ENCODE measurements around the gene RAB28.

The RAB28 gene

GRCh38 chr4:13452927-13453579 is 31.1 kb downstream of the RAB28 start (continued):
- TF ChIP-seq GLIS3 (CRISPR knock-in tag; IDR thresholded peaks at IDR 0.05) (no peak), ZFP3 (CRISPR knock-in tag; IDR thresholded peaks at IDR 0.05) (no peak), TCF4 (CRISPR knock-in tag; IDR thresholded peaks at IDR 0.05; ENCODE audit: borderline replicate concordance) (no peak), SNAI2 (CRISPR knock-in tag; IDR thresholded peaks at IDR 0.05) (no peak)

GRCh38 chr4:13449590-13449989 is 34.5 kb downstream of the RAB28 start:
- TF ChIP-seq ESRRG (CRISPR knock-in tag; IDR thresholded peaks at IDR 0.05) (no peak), SNAI2 (CRISPR knock-in tag; IDR thresholded peaks at IDR 0.05) (no peak), TCF4 (CRISPR knock-in tag; IDR thresholded peaks at IDR 0.05; ENCODE audit: borderline replicate concordance) (no peak), OSR1 (CRISPR knock-in tag; IDR thresholded peaks at IDR 0.05) (no peak)
- TF ChIP-seq, protein P1, sequence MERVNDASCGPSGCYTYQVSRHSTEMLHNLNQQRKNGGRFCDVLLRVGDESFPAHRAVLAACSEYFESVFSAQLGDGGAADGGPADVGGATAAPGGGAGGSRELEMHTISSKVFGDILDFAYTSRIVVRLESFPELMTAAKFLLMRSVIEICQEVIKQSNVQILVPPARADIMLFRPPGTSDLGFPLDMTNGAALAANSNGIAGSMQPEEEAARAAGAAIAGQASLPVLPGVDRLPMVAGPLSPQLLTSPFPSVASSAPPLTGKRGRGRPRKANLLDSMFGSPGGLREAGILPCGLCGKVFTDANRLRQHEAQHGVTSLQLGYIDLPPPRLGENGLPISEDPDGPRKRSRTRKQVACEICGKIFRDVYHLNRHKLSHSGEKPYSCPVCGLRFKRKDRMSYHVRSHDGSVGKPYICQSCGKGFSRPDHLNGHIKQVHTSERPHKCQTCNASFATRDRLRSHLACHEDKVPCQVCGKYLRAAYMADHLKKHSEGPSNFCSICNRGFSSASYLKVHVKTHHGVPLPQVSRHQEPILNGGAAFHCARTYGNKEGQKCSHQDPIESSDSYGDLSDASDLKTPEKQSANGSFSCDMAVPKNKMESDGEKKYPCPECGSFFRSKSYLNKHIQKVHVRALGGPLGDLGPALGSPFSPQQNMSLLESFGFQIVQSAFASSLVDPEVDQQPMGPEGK (CRISPR knock-in tag; IDR thresholded peaks at IDR 0.05; ENCODE audit: borderline replicate concordance), result no peak
- ATAC-seq, result no peak

DNA sequence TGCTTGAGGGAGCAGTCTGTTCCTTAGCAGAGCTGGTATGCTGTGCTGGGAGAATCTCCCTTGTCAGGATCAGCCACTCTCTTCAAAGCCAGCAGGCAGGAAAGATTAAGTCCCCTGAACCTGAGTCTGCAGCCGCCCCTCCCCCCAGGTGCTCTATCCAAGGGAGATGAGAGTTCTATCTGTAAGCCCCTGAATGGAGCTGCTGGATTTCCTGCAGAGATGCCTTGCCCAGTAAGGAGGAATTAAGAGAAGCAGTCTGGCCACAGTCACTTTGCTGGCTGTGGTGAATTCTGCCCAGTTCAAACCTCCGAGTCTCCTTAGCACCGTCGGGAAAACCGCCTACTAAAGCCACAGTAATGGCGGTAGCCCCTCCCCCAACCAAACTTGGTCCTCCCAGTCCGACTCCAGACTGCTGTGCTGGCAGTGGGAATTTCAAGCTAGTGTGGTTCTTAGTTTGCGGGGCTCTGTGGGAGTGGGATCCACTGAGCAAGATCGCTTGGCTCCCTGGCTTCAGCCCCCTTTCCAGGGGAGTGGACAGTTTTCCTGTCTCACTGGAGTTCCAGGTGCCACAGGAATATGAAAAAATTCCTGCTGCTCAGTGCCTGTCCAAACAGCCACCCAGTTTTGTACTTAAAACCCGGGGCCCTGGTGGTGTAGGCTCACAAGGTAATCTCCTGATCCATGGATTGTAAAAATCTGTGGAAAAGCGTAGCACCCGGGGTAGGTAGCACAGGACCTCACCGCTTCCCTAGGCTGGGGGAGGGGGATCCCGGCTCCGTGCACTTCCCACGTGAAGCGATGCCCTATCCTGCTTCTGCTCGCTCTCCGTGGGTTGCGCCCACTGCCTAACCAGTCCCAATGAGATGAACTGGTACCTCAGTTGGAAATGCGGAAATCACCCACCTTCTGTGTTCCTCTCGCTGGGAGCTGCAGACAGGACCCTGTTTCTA is 38.0 kb downstream of the RAB28 start:
- TF ChIP-seq ZNF70 (CRISPR knock-in tag; IDR thresholded peaks at IDR 0.05), result no peak
- ATAC-seq, result no peak

DNA sequence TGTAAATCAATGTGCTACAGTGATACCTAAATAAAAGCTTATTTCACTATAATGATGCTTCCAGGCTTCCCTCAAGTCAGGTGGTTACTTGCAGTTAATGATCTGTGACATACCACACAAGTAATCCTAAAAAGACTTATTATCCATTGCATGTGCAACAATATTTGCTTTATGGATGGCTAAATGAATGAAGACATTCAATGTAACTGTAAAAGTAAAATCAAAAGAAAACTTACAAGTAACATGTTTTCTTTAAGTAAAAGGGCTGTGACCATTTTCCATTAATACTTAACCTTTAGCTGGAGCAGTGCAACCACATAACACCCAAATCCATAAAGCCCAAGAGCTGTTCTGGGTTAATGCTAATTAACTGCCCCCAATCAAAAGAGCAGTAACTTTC is 42.6 kb downstream of the RAB28 start:
- no peak for ATAC-seq
- TF ChIP-seq ZNF565 (CRISPR knock-in tag; conservative IDR thresholded peaks at IDR 0.05; ENCODE audit: low read depth), result no peak
- TF ChIP-seq ZNF8 (CRISPR knock-in tag; IDR thresholded peaks at IDR 0.05), result no peak
- TF ChIP-seq PPARA (CRISPR knock-in tag; IDR thresholded peaks at IDR 0.05; ENCODE audit: borderline replicate concordance), result no peak
- TF ChIP-seq CREB5 (CRISPR knock-in tag; IDR thresholded peaks at IDR 0.05; ENCODE audit: low read depth), result no peak
- TF ChIP-seq ZFP30 (CRISPR knock-in tag; IDR thresholded peaks at IDR 0.05), result no peak
- TF ChIP-seq TOX (CRISPR knock-in tag; IDR thresholded peaks at IDR 0.05; ENCODE audit: borderline replicate concordance), result no peak
- TF ChIP-seq OSR1 (CRISPR knock-in tag; IDR thresholded peaks at IDR 0.05), result no peak

- TF ChIP-seq RARB (CRISPR knock-in tag; IDR thresholded peaks at IDR 0.05) (no peak), SNAI2 (CRISPR knock-in tag; IDR thresholded peaks at IDR 0.05) (no peak), ISL1 (CRISPR knock-in tag; IDR thresholded peaks at IDR 0.05) (no peak), CSRNP3 (CRISPR knock-in tag; IDR thresholded peaks at IDR 0.05) (no peak), ZNF565 (CRISPR knock-in tag; conservative IDR thresholded peaks at IDR 0.05; ENCODE audit: low read depth) (no peak), ZNF70 (CRISPR knock-in tag; IDR thresholded peaks at IDR 0.05) (no peak), ARNTL (CRISPR knock-in tag; IDR thresholded peaks at IDR 0.05; ENCODE audit: borderline replicate concordance, low read depth) (no peak), OSR1 (CRISPR knock-in tag; IDR thresholded peaks at IDR 0.05) (no peak), ZNF8 (CRISPR knock-in tag; IDR thresholded peaks at IDR 0.05) (no peak), ZFP3 (CRISPR knock-in tag; IDR thresholded peaks at IDR 0.05) (no peak), TCF4 (CRISPR knock-in tag; IDR thresholded peaks at IDR 0.05; ENCODE audit: borderline replicate concordance) (no peak), ZC3H10 (CRISPR knock-in tag; IDR thresholded peaks at IDR 0.05) (no peak), BACH2 (CRISPR knock-in tag; IDR thresholded peaks at IDR 0.05; ENCODE audit: borderline replicate concordance) (no peak), TOX (CRISPR knock-in tag; IDR thresholded peaks at IDR 0.05; ENCODE audit: borderline replicate concordance) (no peak), ZFP30 (CRISPR knock-in tag; IDR thresholded peaks at IDR 0.05) (no peak), CREB5 (CRISPR knock-in tag; IDR thresholded peaks at IDR 0.05; ENCODE audit: low read depth) (no peak), ESRRG (CRISPR knock-in tag; IDR thresholded peaks at IDR 0.05) (no peak)
- TF ChIP-seq, protein P1 (CRISPR knock-in tag; IDR thresholded peaks at IDR 0.05; ENCODE audit: borderline replicate concordance), result no peak
- no peak for ATAC-seq
Measured at GRCh38 chr4:13436962-13437361, 47.2 kb downstream of the RAB28 start.
